WTC11 (cell line): ENCODE measurements around the gene AP3D1.

Experiments
- CREB1 ChIP-seq: sonication (generic); formaldehyde crosslinking; IDR thresholded peaks from 2 replicates; pipeline ENCODE4 v1.8.0; 2023; ENCODE audit warnings: mild to moderate bottlenecking, missing genetic modification reagents
- CTCF ChIP-seq: fragments of 200-600 bp; IDR thresholded peaks from 2 replicates; pipeline ENCODE4 v1.8.0; 2022; ENCODE audit warnings: antibody characterized with exemption
- USF1 ChIP-seq: sonication (generic); formaldehyde crosslinking; IDR thresholded peaks from 2 replicates; pipeline ENCODE4 v1.8.0; 2022; ENCODE audit warnings: mild to moderate bottlenecking, missing genetic modification reagents
- TF ChIP-seq, protein P1 (sequence below): sonication (generic); formaldehyde crosslinking; IDR thresholded peaks from 2 replicates; pipeline ENCODE4 v1.8.0; 2023; ENCODE audit warnings: missing genetic modification reagents

GRCh38 chr19:2115911-2116426 lies 35.4 kb downstream of the AP3D1 start:
- TF ChIP-seq USF1 (CRISPR knock-in tag), result no peak
- no peak for TF ChIP-seq CTCF
- no peak for TF ChIP-seq CREB1 (CRISPR knock-in tag)
- TF ChIP-seq, protein P1, sequence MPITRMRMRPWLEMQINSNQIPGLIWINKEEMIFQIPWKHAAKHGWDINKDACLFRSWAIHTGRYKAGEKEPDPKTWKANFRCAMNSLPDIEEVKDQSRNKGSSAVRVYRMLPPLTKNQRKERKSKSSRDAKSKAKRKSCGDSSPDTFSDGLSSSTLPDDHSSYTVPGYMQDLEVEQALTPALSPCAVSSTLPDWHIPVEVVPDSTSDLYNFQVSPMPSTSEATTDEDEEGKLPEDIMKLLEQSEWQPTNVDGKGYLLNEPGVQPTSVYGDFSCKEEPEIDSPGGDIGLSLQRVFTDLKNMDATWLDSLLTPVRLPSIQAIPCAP, result no peak
